Measurements from ENCODE around the gene DUSP22.
"Not testable (repeated sequence)": the region's sequence is repeated elsewhere in the genome, so short reads cannot be mapped to it uniquely, and the experiment has no call there.

The DUSP22 gene

DNA sequence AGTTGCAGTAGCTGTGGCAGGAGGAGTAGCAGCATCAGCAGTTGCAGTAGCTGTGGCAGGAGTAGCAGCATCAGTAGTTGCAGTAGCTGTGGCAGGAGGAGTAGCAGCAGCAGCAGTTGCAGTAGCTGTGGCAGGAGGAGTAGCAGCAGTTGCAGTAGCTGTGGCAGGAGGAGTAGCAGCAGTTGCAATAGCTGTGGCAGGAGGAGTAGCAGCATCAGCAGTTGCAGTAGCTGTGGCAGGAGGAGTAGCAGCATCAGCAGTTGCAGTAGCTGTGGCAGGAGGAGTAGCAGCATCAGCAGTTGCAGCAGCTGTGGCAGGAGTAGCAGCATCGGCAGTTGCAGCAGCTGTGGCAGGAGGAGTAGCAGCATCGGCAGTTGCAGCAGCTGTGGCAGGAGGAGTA, 79.6 kb downstream of the DUSP22 start:
- intact Hi-C loops (cut with DNase I), result not testable (repeated sequence)

DNA sequence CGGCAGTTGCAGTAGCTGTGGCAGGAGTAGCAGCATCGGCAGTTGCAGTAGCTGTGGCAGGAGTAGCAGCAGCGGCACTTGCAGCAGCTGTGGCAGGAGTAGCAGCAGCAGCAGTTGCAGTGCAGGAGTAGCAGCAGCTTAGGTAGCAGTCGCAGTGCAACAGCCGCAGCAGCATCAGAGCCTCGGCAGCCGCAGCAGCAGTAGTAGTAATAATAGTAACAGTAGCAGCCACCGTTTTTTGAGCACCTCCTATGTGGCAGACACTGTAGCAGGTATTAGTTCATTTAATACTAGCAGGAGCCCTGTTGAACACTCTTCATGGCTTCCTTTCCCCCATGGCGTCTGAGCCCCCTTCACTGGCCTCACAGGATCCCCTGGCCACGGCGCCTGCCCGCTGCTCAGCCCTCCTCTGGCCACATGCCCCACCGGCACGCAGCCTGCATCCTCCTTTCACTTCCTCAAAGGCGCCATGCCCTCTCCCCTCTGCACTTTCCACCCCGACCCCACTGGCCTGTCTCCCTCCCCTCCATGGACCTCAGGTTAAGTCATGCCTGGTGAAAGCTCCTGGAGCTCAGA, 80.1 kb downstream of the DUSP22 start:
- DNase-seq, result peak in 3 of 10 donors; percentile 73 to 88 (median 74)
- intact Hi-C loops (cut with DNase I), result no loop called here

More for the DNA sequence above, 79.6 kb downstream of the DUSP22 start:
- peak in 1 of 10 donors; percentile 39 for DNase-seq

DNA sequence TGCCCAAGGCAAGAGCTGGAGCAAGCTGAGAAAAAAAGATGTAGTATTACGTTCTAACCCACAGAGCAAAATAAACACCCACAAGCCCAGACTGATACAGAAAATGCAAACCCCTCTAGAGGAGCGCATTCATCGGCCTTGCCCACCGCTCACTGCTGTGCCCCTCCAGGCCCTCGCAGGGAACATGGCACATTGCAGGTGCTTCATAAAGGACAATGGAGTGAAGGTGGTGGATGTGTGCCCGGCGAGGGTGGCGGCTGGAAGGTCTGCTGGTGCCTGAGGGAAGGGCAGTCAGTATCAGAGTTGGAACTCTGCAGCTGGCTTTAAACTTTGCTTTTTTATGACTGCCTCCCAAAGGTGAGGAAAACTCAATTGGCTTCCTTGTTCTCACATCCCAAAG, 80.7 kb downstream of the DUSP22 start:
- intact Hi-C loops (cut with DNase I), result no loop called here

DNA sequence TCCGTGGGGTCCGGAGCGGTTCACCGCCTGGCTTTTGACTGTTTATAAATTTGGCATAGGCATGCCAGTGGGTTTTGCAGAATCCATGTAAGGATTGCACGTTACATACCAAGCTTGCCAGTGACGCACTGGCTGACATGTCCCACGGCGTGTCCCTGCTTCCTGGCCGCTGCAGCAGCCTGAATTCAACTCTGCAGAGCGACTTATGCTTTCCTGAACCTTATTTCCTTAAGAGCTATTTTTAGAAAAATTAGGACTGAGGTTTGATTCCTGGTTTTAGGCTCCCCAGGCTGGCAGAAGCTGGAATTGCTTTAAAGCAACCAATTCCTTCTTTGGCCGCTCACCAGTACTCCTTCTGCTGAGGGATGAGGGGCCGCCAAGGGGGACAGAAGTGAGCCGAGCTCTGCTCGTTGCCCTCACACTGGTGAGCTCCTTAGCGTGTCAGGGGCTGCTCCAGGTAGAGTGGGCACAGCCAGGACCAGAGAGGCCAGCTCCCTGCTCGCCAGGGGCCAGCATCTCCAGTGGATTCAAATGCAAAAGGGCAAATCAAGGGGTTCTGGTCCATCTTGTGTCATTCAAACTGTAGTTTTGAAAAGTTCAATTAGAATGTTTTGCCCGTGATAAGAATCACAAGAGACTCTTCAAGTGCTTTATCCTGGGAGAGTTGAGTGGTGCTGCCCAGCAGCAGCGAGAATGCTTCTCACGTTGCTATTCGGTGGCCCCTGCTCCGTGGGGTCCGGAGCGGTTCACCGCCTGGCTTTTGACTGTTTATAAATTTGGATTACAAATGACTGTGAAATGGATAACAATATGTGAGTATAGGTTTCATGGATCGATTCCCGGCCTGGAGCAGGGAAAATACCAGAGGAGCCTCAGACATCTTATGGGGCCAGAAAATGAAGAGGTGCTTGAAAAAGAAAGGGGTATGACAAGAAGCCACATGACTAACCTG, 81.8 kb downstream of the DUSP22 start:
- intact Hi-C loops (cut with DNase I), result no loop called here

More for the DNA sequence above, 80.7 kb downstream of the DUSP22 start:
- DNase-seq, result no peak

DNA sequence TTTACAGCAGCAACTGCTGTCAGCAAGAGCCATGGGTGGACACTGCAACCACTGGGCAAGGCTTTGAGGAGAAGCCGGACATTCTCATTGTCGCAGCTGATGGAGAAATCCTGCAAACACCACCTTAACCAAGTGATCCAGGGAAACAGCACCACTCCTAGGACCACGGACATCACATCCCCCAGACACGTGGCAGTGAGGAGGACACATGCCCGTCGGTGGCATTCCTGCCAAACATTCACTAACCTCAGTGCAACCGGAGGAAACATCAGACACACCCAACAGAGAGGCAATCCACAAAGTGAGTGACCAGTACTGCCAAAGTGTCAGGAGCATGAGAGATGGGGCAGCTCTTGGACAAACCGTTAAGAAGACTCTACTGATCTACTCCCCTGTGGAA, 82.7 kb downstream of the DUSP22 start:
- intact Hi-C loops (cut with DNase I), result no loop called here
- no peak for DNase-seq

More for the DNA sequence above, 81.8 kb downstream of the DUSP22 start:
- peak in 1 of 10 donors; percentile 85 for DNase-seq

DNA sequence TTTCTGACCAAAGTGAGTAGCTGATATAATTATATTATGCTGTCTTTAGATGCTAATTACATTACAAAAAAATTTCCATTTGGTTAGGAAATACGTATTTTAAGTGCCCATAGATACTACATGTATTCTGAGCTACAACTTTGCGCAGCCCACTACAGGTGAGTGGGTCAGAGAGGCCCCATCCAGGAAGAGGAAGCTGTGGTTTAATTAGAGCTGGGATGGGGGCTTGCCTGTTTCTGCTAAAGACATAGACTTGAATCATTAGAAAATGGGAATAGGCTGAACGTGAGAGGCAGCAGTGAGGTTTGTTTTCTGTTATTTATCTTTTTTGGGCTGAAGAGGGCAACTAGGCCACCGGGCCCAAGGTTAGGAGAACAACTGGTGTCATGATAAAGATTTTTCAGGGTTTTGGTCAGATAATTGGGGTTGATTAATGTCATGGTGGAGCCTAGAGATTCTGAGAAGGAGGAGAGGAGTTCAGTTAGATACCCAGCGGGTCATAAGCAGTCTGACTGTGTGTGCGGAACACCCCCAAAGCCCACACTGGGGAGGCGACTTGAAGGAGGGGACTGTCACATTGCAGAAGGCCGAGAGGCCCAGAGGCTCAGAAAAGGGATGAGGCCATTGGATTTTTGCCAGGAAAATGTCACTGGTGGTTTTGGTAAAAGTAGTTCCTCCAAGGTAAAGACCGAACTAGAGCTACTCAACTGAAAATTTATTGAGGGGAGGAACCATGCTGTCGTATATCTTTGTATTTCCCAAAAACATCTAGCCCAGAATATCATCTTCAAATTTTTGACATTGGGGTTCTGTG, 84.7 kb downstream of the DUSP22 start:
- intact Hi-C loops (cut with DNase I), result no loop called here
- DNase-seq, result peak in 2 of 10 donors; percentile 44 to 78

DNA sequence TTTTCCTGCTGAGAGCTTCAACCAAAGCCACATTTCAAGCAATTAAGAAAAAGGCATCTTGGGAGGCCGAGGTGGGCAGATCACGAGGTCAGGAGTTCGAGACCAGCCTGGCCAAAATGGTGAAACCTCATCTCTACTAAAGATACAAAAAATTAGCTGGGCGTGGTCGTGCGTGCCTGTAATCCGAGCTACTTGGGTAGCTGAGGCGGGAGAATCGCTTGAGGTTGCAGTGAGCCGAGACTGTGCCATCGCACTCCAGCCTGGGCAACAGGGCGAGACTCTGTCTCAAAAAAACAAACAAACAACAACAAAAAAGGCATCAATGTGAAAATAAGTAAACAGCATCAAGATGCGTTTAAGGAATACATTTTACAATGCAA, 85.3 kb downstream of the DUSP22 start:
- DNase-seq, result peak in 2 of 10 donors; percentile 49 to 59
- intact Hi-C loops (cut with DNase I), result not testable (repeated sequence)

DNA sequence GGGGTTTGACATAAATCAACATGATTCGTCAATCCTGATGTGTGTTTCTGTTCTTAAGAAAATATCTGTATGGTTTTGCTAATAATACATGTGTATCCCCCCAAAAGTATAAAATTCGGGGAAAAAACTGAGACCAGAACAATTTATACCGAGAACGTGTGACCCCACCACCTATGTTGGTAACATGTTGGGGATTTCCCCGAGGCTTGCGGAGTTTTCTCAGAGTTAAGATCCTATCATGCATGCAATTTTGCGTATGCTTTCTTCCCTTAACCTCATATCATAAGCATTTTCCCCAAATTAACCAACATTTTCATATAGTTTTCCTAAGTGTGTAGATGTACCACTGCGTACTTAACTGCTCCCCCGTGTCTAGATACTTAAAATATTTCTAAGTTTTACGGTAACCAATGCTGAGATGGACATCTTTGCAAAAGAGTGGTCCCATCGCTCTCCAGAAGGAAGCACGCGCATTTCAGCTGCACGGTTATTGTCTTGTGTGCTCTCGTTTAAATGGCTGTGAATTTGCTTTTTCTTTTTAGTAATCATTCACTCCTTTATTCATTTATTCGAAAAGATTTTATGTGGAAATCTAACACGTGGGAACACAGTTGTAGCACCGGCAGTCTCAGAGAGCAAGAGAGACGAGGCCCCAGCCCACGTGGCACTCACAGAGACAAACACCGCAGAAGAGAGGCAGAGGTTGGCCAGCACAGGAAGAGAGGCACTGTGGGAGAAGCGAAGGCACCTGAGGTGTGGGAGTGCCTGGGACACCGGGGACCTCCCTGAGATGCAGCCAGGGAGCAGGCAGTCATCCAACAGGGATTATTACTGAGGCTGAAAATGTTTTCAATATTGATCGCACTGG, 86.0 kb downstream of the DUSP22 start:
- intact Hi-C loops (cut with DNase I), result no loop called here

DNA sequence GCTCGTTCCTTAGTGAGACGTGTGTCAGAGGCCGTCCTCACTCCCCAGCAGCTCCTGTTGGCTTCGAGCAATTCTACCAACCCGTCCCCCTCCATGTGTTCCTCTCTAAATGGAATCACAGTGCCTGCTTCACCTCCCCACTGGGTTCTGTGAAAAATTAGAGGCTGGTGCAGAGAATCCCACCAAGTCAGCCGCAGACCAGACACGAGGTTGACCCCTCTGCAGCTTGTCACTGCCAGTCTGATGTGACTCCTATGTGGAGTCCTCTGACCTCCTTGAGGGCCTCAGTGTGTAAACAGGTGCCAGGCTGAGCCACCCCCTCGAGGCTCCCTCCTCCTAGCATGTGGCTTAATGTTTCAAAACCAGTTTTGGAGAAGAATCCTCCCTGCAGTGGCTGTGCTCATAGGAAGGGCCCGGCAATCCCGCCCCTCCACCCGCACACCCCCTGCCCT, 86.7 kb downstream of the DUSP22 start:
- intact Hi-C loops (cut with DNase I), result no loop called here
- DNase-seq, result no peak

More for the DNA sequence above, 86.0 kb downstream of the DUSP22 start:
- peak in 1 of 10 donors; percentile 71 for DNase-seq

DNA sequence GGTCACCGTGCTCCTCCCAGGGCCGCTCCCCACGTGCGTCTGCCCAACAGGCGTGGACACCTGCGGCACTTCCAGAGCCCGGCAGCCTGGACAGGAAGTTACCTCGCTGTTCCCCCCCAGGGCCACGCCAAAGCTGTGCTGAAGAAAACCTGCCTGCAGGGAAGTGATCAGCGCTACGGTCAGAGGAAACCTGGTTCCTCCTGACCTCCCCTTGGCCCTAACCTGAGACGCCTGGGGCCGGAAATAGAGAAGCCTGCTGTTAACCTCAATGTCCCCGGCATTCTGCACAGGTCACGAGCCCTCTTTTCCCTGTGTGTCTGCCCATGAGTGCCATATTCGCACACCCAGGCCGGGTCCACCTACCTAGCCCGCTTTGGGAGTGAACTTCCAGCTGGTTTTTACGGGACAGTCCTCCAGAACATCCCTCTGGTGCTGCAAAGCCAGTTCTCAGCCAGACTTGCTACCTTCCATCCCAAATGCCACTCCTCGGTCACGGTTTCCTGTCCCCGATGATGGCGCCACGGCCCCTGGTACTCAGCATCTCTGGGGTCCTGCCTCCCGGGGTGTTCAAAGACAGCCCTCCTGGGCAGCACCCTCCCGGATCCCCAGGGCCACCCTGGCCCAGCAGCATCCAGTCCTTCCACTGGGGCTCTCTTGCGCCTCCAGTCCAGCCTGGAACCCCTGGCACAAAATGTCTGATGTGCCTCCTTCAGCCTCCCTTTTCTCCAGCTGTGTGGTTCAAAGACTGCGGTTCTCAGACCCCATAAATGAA, 87.3 kb downstream of the DUSP22 start:
- DNase-seq, result peak in 1 of 10 donors; percentile 87
- intact Hi-C loops (cut with DNase I), result loop anchor here (10.0 kb wide), 1 partner anchor 145 kb away; no protein-coding TSS in a partner anchor

DNA sequence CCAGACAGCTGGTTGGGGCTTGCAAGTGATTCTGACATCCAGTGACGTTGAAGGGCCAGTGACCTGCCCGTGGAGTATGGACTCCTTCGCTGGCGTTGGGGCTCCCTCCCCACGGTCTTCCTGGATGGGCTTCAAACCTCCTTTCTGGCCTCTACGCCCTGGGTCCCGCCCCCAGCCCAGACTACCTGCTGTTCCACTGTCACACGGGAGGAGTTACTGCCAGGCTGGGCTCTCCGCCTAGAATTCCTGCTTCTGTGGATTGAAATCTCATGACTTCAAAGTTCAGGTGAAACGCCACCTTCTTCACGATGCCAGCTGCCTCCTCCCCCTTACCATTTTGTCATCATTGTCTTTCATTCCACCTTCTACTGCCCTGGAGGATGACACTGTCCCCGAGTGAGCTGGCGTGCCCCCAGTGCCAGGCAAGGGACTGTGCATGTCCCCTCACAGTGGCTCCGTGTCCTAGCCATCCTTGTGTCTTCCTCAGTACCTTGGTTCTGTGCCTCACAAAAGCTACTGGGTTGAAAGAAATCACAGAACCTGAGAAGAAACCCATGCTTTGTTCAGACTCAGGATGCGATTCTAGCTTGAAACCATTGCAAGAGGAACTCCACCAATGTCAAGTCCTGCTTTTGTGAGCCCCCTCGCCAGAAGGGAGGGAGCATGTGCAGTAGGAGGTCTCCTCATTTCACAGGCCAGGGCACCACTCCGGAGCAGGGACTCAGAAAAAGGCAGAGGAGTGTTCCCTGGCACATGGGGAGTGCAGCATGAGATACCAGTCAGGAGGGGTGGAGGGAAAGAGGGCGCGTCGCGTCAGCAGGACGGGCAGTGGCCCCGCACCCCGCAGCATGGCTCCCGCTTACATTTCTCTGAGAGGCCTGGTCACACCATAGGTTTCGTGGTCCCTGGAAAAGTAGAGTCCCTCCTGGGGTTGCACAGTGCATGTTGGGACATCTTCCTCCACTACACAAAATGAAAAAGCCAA, 88.2 kb downstream of the DUSP22 start:
- DNase-seq, result peak in 1 of 10 donors; percentile 80
- intact Hi-C loops (cut with DNase I), result loop anchor here (10.0 kb wide), 1 partner anchor 144 kb away; no protein-coding TSS in a partner anchor

DNA sequence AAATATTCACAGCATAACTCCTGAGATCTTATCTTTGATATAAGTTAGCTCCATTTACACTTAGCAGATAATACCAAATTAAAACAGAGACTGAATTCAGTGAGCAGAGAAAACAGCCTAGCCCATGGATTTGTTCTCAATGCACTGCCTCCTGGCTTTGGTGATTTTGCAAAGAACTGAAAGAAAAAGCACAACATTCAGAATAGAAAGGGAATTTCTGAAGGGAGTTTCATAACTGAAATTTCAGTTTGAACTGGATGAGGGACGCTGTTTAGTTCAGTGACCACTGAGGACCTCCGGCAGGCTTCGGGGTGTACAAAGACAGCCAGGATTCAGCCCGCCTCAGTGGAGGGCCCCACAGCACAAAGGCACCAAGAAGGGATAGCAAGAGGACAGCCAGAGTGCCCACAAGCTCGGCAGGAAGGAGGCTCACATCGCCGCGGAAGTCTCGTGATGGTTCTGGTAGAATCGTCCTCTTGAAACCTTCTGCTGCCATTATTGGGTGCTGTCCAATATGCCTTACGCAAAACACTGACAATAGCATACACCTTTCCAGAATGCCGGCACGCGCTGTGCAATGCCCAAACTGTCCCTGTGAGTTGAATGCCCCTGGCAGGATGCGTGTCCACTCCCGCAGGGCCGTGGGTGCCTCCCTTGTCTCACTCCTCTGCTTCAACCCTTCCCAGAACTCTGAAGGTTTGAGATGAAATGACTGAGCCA, 89.6 kb downstream of the DUSP22 start:
- DNase-seq, result no peak
- intact Hi-C loops (cut with DNase I), result loop anchor here (10.0 kb wide), 1 partner anchor 143 kb away; no protein-coding TSS in a partner anchor

DNA sequence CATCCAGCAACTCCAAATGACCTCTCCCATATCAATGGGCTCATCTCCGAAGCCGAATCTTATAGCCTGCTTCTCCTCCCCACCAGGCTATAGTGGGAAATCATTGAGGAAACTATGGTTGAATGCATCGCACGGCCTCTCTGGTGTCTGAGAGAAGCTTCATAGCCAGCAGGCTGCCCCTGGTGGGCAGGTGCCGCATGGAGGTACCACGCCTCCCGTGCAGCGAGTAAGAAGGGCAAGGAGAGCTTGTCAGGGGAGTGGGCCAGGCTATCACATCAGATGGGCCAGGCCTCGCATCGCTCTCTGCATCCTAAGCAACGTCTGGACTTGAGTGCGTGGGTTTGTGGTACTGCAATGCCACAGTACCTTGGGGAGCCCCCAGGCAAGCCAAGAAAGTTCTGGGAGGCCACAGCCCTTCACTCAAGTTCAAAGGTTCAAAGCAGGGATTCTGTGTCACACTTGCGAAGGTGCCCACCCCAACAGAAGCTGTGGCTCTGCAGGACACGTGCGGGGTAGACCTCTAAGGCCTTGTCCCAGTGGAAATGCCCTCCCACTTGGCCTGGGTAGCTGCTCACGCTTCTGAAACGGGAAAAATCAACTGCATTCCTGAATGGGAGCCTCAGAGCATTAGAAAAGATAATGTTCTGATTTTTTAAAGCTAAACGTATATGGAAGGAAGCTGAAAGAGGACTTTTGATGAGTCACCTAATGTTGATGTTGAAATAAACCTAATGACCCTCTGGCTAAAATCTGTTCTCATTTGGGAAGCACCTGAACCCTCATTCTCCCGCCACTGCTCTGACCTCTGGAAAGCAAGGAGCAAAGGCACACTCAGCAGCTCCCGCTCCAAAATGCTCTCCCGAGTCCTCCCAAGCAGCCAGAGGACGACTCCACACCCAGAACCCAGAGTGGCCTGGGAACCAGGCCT, 90.9 kb downstream of the DUSP22 start:
- intact Hi-C loops (cut with DNase I), result loop anchor here (10.0 kb wide), 1 partner anchor 142 kb away; no protein-coding TSS in a partner anchor
- no peak for DNase-seq

DNA sequence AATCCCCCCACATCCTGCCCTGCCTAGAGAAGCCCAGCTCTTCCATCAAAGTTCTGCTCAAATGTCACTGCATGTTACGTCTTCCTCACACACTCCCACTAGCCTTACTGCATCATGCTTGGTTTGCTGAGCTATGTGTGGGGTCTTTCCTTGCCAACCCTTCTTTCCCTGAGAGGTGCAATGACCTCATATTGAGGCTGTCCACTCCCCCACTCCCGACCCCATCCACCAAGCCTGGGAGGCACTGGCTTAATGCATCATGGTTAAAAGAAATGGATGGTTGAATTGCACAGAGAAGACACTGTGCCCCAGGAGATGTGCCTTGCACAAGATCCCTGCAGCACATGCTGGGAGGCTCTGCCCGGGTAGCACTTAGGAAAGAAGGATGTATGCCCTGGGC, 91.6 kb downstream of the DUSP22 start:
- no peak for DNase-seq
- intact Hi-C loops (cut with DNase I), result loop anchor here (10.0 kb wide), 1 partner anchor 141 kb away; no protein-coding TSS in a partner anchor

DNA sequence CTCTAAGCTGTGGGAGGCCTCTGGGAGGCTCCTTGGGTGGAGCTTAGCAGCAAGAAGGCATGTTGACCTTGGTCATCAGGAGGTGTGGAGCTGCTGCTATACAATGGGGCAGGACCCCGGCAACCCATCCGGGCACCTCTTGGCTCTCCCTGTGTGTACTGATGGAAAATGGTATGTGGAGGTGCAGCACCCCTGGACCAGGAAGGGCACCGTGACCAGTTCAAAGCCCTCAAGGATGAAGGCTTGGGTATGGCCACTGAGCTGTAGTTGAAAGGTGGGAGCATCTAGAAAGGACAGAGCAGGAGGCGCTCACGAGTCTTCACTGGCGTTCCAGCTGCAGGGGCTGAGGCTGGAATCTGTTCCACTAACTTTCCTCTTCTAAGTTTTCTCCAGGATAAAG, 92.6 kb downstream of the DUSP22 start:
- no peak for DNase-seq
- intact Hi-C loops (cut with DNase I), result loop anchor here (10.0 kb wide), 1 partner anchor 140 kb away; no protein-coding TSS in a partner anchor

DNA sequence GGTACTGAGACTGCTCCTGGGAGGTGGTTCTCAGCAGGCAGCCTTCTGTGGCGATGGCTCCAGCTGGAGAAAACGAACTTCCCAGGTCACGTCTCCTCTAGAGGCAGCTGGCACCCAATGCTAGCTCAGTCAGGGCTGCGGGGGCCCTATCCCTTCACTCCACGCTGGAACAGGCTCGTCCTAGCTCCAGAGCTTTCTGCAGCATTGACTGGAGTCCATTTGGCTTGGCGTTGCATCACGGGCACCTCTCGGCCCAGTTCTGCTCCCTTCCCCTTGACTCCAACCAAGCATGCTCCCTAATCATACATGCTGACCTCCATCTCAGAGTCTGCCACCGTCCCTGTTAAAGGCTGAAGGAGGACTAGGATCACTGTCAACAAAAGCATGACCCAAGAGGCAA, 93.3 kb downstream of the DUSP22 start:
- no peak for DNase-seq
- intact Hi-C loops (cut with DNase I), result loop anchor here (10.0 kb wide), 1 partner anchor 139 kb away; no protein-coding TSS in a partner anchor

All from posterior cingulate gyrus (tissue), 11 donors.